ENCODE results near the gene COL13A1. TPM values are rescaled to one million over a fixed set of nuclear protein-coding genes. Genes with fewer than 3 reads are reported as not detected.

Gene COL13A1
- total RNA-seq, 4 donors from 2014 or later: 0.42 to 3.4 (median 1.5) TPM

DNA sequence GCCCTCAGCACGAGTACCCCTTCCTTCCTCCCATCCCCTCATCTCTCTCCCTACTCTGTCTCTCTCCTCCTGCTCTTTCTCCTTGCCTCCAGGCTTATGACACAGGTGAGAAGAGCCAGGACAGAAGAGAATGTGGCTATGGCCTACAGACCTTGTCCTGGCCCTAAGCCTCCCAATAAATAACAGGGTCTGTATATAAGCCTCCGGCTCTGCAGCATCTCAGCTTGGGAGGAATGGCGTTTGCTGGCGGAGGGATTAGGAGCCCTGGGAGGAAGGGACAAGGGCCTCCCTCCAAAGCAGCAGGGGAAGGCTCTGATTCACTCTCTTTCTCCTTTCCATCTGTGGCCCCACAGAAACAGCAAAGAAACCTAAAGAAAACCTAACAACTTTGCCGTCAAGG lies 45.8 kb downstream of the COL13A1 start:
- Histone ChIP-seq H3K27ac (no peak overlapping the region), H3K9me3 (no peaks in the 10 kb centered on the region), H3K27me3 (peaks cover 13% of the 10 kb centered on the region), H3K4me1 (peaks cover 13% of the 10 kb centered on the region), H3K36me3 (no peaks in the 10 kb centered on the region), H3K4me3 (no peak overlapping the region)
- WGBS: 73% methylated on average over 4 of the region's 5 CpGs
- TF ChIP-seq, protein P1, sequence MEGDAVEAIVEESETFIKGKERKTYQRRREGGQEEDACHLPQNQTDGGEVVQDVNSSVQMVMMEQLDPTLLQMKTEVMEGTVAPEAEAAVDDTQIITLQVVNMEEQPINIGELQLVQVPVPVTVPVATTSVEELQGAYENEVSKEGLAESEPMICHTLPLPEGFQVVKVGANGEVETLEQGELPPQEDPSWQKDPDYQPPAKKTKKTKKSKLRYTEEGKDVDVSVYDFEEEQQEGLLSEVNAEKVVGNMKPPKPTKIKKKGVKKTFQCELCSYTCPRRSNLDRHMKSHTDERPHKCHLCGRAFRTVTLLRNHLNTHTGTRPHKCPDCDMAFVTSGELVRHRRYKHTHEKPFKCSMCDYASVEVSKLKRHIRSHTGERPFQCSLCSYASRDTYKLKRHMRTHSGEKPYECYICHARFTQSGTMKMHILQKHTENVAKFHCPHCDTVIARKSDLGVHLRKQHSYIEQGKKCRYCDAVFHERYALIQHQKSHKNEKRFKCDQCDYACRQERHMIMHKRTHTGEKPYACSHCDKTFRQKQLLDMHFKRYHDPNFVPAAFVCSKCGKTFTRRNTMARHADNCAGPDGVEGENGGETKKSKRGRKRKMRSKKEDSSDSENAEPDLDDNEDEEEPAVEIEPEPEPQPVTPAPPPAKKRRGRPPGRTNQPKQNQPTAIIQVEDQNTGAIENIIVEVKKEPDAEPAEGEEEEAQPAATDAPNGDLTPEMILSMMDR (IDR thresholded peaks at IDR 0.05): no peak
- TF ChIP-seq POLR2A (IDR thresholded peaks at IDR 0.05): no peak
- no peak for TF ChIP-seq EP300 (IDR thresholded peaks at IDR 0.05)
- TF ChIP-seq POLR2AphosphoS5 (IDR thresholded peaks at IDR 0.05): no peak
- no peak for DNase-seq (ENCODE audit: low spot score in 2 of 2)

DNA sequence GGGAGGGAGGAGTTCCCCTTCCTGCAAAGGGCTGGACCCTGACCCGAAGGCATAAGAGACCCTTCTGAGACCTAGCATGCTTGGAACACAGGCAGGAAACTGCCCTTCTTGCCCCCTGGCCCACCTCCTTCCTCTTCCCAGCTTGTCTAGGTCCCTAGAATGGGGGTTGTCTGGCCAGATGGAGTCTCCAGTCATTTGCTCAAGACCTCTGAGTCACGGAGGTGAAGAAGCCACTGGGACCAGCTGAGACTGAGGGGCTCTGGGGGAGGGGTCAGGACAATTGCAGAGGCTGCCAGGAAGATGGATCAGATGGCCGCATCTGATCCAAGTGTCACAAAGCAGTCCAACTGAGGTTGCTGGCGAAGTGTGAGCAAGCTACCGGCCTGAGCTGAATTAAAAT lies 46.2 kb downstream of the COL13A1 start:
- Histone ChIP-seq H3K27me3 (peaks cover 13% of the 10 kb centered on the region), H3K4me3 (no peak overlapping the region), H3K27ac (no peak overlapping the region), H3K4me1 (peaks cover 13% of the 10 kb centered on the region), H3K36me3 (no peaks in the 10 kb centered on the region), H3K9me3 (no peaks in the 10 kb centered on the region)
- DNase-seq (ENCODE audit: low spot score in 2 of 2): no peak
- TF ChIP-seq POLR2A (IDR thresholded peaks at IDR 0.05) (no peak), POLR2AphosphoS5 (IDR thresholded peaks at IDR 0.05) (no peak), EP300 (IDR thresholded peaks at IDR 0.05) (no peak)
- TF ChIP-seq, protein P1 (IDR thresholded peaks at IDR 0.05): no peak
- 87% methylated on average over 3 of the region's 5 CpGs for WGBS

DNA sequence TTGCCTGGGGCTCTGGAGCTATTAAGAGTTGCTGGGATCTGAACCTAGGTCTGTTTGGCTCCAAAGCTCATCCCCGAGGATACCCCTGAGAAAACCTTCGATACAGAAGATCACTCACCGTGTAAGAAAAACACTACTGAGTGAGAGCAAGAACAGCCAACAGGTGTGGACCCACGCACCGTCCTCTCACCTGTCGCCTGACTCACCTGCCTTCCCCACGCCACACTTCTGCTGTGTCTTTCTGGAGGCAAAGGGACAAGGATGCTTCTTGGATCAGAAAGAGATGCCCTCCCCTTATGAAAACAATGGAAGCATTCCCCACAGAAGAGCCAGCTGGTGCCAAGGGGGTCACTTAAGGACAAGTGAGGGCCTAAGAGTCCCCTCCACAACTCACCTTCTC lies 46.7 kb downstream of the COL13A1 start:
- no peak for DNase-seq (ENCODE audit: low spot score in 2 of 2)
- H3K27me3 ChIP-seq: peaks cover 13% of the 10 kb centered on the region
- peaks cover 13% of the 10 kb centered on the region for H3K4me1 ChIP-seq
- TF ChIP-seq POLR2A (IDR thresholded peaks at IDR 0.05) (no peak), EP300 (IDR thresholded peaks at IDR 0.05) (no peak), POLR2AphosphoS5 (IDR thresholded peaks at IDR 0.05) (no peak)
- TF ChIP-seq, protein P1 (IDR thresholded peaks at IDR 0.05): no peak
- no peaks in the 10 kb centered on the region for H3K36me3 ChIP-seq
- 93% methylated on average over 7 of the region's 7 CpGs for WGBS
- no peak overlapping the region for H3K4me3 ChIP-seq
- no peaks in the 10 kb centered on the region for H3K9me3 ChIP-seq
- no peak overlapping the region for H3K27ac ChIP-seq

DNA sequence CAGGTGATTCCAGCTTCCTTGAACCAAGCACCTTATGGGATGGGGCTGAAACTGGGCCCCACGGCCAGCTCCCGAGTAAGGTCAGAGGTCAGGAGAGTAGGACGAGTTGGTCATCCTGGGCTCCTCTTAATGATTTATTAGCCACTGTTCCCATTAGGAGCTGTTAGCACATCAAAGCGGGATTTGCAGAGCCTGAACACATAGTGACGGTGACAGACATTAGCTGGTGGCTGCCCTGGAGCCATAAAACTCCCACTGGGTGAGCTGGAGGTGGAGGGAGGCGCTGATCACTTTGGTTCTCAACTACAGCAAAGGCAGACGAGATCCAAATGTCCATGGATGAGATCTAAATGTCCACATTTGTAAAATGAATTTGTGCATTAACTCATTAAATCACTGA lies 48.1 kb downstream of the COL13A1 start:
- H3K27me3 ChIP-seq: peaks cover 13% of the 10 kb centered on the region
- no peak overlapping the region for H3K27ac ChIP-seq
- no peaks in the 10 kb centered on the region for H3K36me3 ChIP-seq
- H3K4me1 ChIP-seq: peaks cover 13% of the 10 kb centered on the region
- H3K9me3 ChIP-seq: no peaks in the 10 kb centered on the region
- DNase-seq (ENCODE audit: low spot score in 2 of 2): no peak
- 96% methylated on average over 4 of the region's 7 CpGs for WGBS
- no peak overlapping the region for H3K4me3 ChIP-seq
- no peak for TF ChIP-seq EP300 (IDR thresholded peaks at IDR 0.05)

DNA sequence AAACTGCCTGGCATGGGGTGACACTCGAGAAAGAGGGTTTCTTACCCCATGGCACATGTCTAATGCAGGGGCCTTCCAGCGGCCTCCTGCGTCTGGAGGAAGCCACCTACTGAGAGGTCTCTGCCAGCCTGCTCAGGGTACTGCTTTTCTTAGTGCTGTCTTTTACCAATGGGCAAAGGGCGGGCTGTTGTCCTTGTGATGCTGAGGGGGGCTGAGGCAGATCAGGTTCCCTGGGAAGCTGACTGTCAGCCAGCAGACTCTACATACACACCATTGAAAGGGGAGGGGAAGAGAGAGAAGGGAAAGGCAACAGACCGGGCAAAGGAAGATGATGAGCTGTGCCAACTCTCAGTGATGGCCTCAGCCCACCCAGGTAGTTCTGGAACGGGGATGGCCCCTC lies 48.7 kb downstream of the COL13A1 start:
- no peak for DNase-seq (ENCODE audit: low spot score in 2 of 2)
- Histone ChIP-seq H3K27ac (no peak overlapping the region), H3K9me3 (no peaks in the 10 kb centered on the region), H3K4me3 (no peak overlapping the region), H3K4me1 (peaks cover 13% of the 10 kb centered on the region), H3K27me3 (peaks cover 13% of the 10 kb centered on the region), H3K36me3 (no peaks in the 10 kb centered on the region)
- WGBS: 73% methylated on average over 6 of the region's 6 CpGs
- no peak for TF ChIP-seq EP300 (IDR thresholded peaks at IDR 0.05)
- no peak for TF ChIP-seq POLR2AphosphoS5 (IDR thresholded peaks at IDR 0.05)
- no peak for TF ChIP-seq POLR2A (IDR thresholded peaks at IDR 0.05)
- TF ChIP-seq, protein P1 (IDR thresholded peaks at IDR 0.05): no peak

DNA sequence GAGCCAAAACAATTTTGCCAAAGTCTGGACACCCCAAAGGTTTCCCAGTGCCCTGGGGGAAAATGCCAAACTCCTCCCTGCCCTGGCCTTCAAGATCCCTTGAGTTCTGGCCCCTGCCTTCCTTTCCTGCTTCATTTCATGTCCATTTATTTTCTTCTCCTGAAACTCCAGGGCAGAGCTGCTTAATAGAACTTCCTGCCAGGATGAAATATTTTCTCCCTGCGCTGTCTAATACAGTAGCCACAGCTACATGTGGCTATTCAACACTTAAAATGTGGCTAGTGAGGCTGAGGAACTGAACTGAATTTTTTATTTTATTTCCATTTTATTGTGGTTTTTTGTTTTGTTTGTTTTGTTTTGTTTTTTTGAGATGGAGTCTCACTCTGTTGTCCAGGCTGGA lies 49.6 kb downstream of the COL13A1 start:
- Histone ChIP-seq H3K27ac (no peak overlapping the region), H3K9me3 (no peaks in the 10 kb centered on the region), H3K4me1 (peaks cover 4% of the 10 kb centered on the region), H3K4me3 (no peak overlapping the region), H3K27me3 (peaks cover 6% of the 10 kb centered on the region), H3K36me3 (no peaks in the 10 kb centered on the region)
- TF ChIP-seq POLR2A (IDR thresholded peaks at IDR 0.05): no peak
- no peak for TF ChIP-seq POLR2AphosphoS5 (IDR thresholded peaks at IDR 0.05)
- TF ChIP-seq, protein P1 (IDR thresholded peaks at IDR 0.05): no peak
- no peak for TF ChIP-seq EP300 (IDR thresholded peaks at IDR 0.05)
- WGBS: 80% methylated on average over 1 of the region's 1 CpG
- no peak for DNase-seq (ENCODE audit: low spot score in 2 of 2)

Data from suprapubic skin (tissue), 4 donors.